GM12891 (cell line): Measurements from ENCODE around the gene DMD.
"Not testable (repeated sequence)": the region's sequence is repeated elsewhere in the genome, so short reads cannot be mapped to it uniquely, and the experiment has no call there.

ENCODE experiments used
- PAX5 ChIP-seq: IDR thresholded peaks from 2 replicates; pipeline ENCODE4 v1.6.1; 2011; ENCODE audit warnings: low read length, moderate library complexity, mild to moderate bottlenecking; ENCODE audit not compliant: insufficient read depth, severe bottlenecking
- POLR2A ChIP-seq: IDR thresholded peaks from 2 replicates; pipeline ENCODE4 v1.6.1; 2011; ENCODE audit warnings: low read depth, low read length, control low read depth
- POLR2AphosphoS5 ChIP-seq: IDR thresholded peaks from 2 replicates; pipeline ENCODE4 v1.6.1; 2011; ENCODE audit warnings: low read depth, low read length, control low read depth
- SPI1 ChIP-seq: IDR thresholded peaks from 2 replicates; pipeline ENCODE4 v1.6.1; 2011; ENCODE audit warnings: low read depth, low read length, control low read depth
- TAF1 ChIP-seq: IDR thresholded peaks from 2 replicates; pipeline ENCODE4 v1.6.1; 2011; ENCODE audit warnings: low read depth, low read length, control low read depth

- not testable (repeated sequence) for TF ChIP-seq POLR2AphosphoS5, POLR2A, TAF1, SPI1, PAX5
Measured at GRCh38 chrX:32246675-32247074, 964.7 kb downstream of the DMD start.
